Measurements from ENCODE around the gene EPS8L2.

The EPS8L2 gene

GRCh38 chr11:705646-706438, at the start of gene EPS8L2:
EPS8L2 (plus strand) TSS chr11:706231; CDS start chr11:709408, 3,177 bp downstream.
- Histone ChIP-seq H3K4me2 (ENCODE audit: low read length) (no peak within 1 kb of the TSS), H4K20me1 (ENCODE audit: insufficient read depth, low read length) (no peaks in the 10 kb centered on the region), H3K79me2 (ENCODE audit: low read length) (no peaks in the 10 kb centered on the region), H3K27me3 (ENCODE audit: low read depth, low read length) (peaks cover 4% of the 10 kb centered on the region; the same call in 1 of the 2 replicates), H3K36me3 (replicated peaks; ENCODE audit: low read depth, low read length) (no peaks in the 10 kb centered on the region), H3K9me3 (ENCODE audit: insufficient read depth, low read length) (no peaks in the 10 kb centered on the region), H3K4me1 (ENCODE audit: low read length) (peaks cover 8% of the 10 kb centered on the region), H2AFZ (ENCODE audit: low read depth, low read length) (no peak within 1 kb of the TSS), H3K4me3 (ENCODE audit: low read length) (no peak within 1 kb of the TSS), H3K9ac (ENCODE audit: low read length) (no peak within 1 kb of the TSS), H3K27ac (ENCODE audit: low read length) (no peak within 1 kb of the TSS)
- no peak for TF ChIP-seq EZH2phosphoT487 (IDR thresholded peaks at IDR 0.05; ENCODE audit: low read depth)

- Histone ChIP-seq H3K9ac (ENCODE audit: low read length) (no peak overlapping the region), H3K79me2 (ENCODE audit: low read length) (no peaks in the 10 kb centered on the region), H3K27ac (ENCODE audit: low read length) (no peak overlapping the region), H3K4me1 (ENCODE audit: low read length) (no peaks in the 10 kb centered on the region), H3K27me3 (ENCODE audit: low read depth, low read length) (no peaks in the 10 kb centered on the region), H4K20me1 (ENCODE audit: insufficient read depth, low read length) (no peaks in the 10 kb centered on the region; the same call in 1 of the 2 replicates), H2AFZ (ENCODE audit: low read depth, low read length) (no peak overlapping the region), H3K9me3 (ENCODE audit: insufficient read depth, low read length) (no peaks in the 10 kb centered on the region), H3K36me3 (replicated peaks; ENCODE audit: low read depth, low read length) (peaks cover 8% of the 10 kb centered on the region), H3K4me3 (ENCODE audit: low read length) (no peak overlapping the region), H3K4me2 (ENCODE audit: low read length) (no peak overlapping the region)
- no peak for TF ChIP-seq EZH2phosphoT487 (IDR thresholded peaks at IDR 0.05; ENCODE audit: low read depth)
- TF ChIP-seq, protein P1, sequence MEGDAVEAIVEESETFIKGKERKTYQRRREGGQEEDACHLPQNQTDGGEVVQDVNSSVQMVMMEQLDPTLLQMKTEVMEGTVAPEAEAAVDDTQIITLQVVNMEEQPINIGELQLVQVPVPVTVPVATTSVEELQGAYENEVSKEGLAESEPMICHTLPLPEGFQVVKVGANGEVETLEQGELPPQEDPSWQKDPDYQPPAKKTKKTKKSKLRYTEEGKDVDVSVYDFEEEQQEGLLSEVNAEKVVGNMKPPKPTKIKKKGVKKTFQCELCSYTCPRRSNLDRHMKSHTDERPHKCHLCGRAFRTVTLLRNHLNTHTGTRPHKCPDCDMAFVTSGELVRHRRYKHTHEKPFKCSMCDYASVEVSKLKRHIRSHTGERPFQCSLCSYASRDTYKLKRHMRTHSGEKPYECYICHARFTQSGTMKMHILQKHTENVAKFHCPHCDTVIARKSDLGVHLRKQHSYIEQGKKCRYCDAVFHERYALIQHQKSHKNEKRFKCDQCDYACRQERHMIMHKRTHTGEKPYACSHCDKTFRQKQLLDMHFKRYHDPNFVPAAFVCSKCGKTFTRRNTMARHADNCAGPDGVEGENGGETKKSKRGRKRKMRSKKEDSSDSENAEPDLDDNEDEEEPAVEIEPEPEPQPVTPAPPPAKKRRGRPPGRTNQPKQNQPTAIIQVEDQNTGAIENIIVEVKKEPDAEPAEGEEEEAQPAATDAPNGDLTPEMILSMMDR (IDR thresholded peaks at IDR 0.05; ENCODE audit: low read depth, low read length): no peak
Measured at GRCh38 chr11:656426-656825, 49.6 kb upstream of the EPS8L2 start.

- H3K4me3 ChIP-seq (ENCODE audit: low read length): no peak overlapping the region
- TF ChIP-seq EZH2phosphoT487 (IDR thresholded peaks at IDR 0.05; ENCODE audit: low read depth): no peak
- TF ChIP-seq, protein P1 (IDR thresholded peaks at IDR 0.05; ENCODE audit: low read depth, low read length): no peak
- no peak overlapping the region for H3K4me2 ChIP-seq (ENCODE audit: low read length)
- no peaks in the 10 kb centered on the region for H3K9me3 ChIP-seq (ENCODE audit: insufficient read depth, low read length)
- H3K79me2 ChIP-seq (ENCODE audit: low read length): no peaks in the 10 kb centered on the region
- no peaks in the 10 kb centered on the region; the same call in 1 of the 2 replicates for H4K20me1 ChIP-seq (ENCODE audit: insufficient read depth, low read length)
- H3K27ac ChIP-seq (ENCODE audit: low read length): no peak overlapping the region
- peaks cover 8% of the 10 kb centered on the region for H3K36me3 ChIP-seq (replicated peaks; ENCODE audit: low read depth, low read length)
- no peak overlapping the region for H3K9ac ChIP-seq (ENCODE audit: low read length)
- no peak overlapping the region for H2AFZ ChIP-seq (ENCODE audit: low read depth, low read length)
- H3K27me3 ChIP-seq (ENCODE audit: low read depth, low read length): no peaks in the 10 kb centered on the region
- no peaks in the 10 kb centered on the region for H3K4me1 ChIP-seq (ENCODE audit: low read length)
Measured at GRCh38 chr11:656866-657265, 49.2 kb upstream of the EPS8L2 start.

DNA sequence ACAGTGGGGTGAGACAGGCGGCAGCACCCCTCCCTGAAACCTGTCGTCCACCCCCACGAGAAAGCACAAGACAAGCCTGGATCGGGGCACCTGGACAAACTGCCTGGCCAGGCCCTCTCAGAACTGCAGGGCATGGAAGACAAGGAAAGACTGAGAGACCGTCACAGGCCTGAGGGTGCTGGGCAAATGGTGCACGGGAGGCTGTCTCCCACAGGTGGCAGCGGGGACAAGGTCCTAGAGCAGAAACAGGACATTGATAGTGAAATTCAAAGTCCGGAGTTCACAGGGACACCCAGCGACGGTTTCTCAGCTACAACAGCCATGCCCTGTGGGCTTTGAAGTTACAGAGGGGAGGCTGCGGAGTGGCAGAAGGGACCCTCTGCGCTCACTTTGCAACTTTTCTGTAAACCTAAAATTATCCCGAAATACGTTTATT, 48.3 kb upstream of the EPS8L2 start:
- no peaks in the 10 kb centered on the region for H3K4me1 ChIP-seq (ENCODE audit: low read length)
- TF ChIP-seq, protein P1 (IDR thresholded peaks at IDR 0.05; ENCODE audit: low read depth, low read length): no peak
- no peak for TF ChIP-seq EZH2phosphoT487 (IDR thresholded peaks at IDR 0.05; ENCODE audit: low read depth)
- H3K27ac ChIP-seq (ENCODE audit: low read length): no peak overlapping the region

More for the DNA sequence above, 48.3 kb upstream of the EPS8L2 start:
- H2AFZ ChIP-seq (ENCODE audit: low read depth, low read length): no peak overlapping the region
- peaks cover 11% of the 10 kb centered on the region for H3K36me3 ChIP-seq (replicated peaks; ENCODE audit: low read depth, low read length)
- no peak overlapping the region for H3K9ac ChIP-seq (ENCODE audit: low read length)
- H3K27me3 ChIP-seq (ENCODE audit: low read depth, low read length): no peaks in the 10 kb centered on the region
- H3K4me2 ChIP-seq (ENCODE audit: low read length): no peak overlapping the region
- H3K9me3 ChIP-seq (ENCODE audit: insufficient read depth, low read length): no peaks in the 10 kb centered on the region
- no peaks in the 10 kb centered on the region for H3K79me2 ChIP-seq (ENCODE audit: low read length)
- no peak overlapping the region for H3K4me3 ChIP-seq (ENCODE audit: low read length)
- no peaks in the 10 kb centered on the region; the same call in 1 of the 2 replicates for H4K20me1 ChIP-seq (ENCODE audit: insufficient read depth, low read length)

All from OCI-LY3 (cell line).